ENCODE measurements around the gene ADIG. TPM values are rescaled to one million over a fixed set of nuclear protein-coding genes. Genes with fewer than 3 reads are reported as not detected.

Gene ADIG
- total and polyA plus RNA-seq, 10 donors, result not detected

GRCh38 chr20:38617011-38617829 is 36.2 kb downstream of the ADIG start:
- Histone ChIP-seq H3K27ac (no peak overlapping the region), H3K4me3 (no peak overlapping the region), H3K27me3 (replicated peaks in 1 of 7) (peaks cover 0 to 75% (median 0%) of the 10 kb centered on the region in 7 donors), H3K9me3 (no peaks in the 10 kb centered on the region), H3K36me3 (no peaks in the 10 kb centered on the region), H3K4me1 (no peaks in the 10 kb centered on the region)
- WGBS, 5 donors, result 69 to 77% (median 76%) methylated on average over 11 to 16 of the region's 16 CpGs
- TF ChIP-seq CTCF (IDR thresholded peaks at IDR 0.05 in 8 of 11, conservative IDR thresholded peaks at IDR 0.05 in 3 of 11) (no peak), POLR2AphosphoS5 (IDR thresholded peaks at IDR 0.05) (no peak), POLR2A (IDR thresholded peaks at IDR 0.05) (no peak)
- intact Hi-C loops (cut with DNase I; ENCODE audit: low total_unique reads), result no loop called here
- DNase-seq, result no peak

GRCh38 chr20:38617830-38618196 is 36.8 kb downstream of the ADIG start:
- Histone ChIP-seq H3K27me3 (replicated peaks in 1 of 7) (peaks cover 0 to 74% (median 0%) of the 10 kb centered on the region in 7 donors), H3K36me3 (no peaks in the 10 kb centered on the region), H3K4me1 (no peaks in the 10 kb centered on the region), H3K9me3 (no peaks in the 10 kb centered on the region), H3K27ac (no peak overlapping the region), H3K4me3 (no peak overlapping the region)
- intact Hi-C loops (cut with DNase I; ENCODE audit: low total_unique reads), result no loop called here
- DNase-seq, result no peak
- TF ChIP-seq POLR2AphosphoS5 (IDR thresholded peaks at IDR 0.05), result no peak
- TF ChIP-seq POLR2A (IDR thresholded peaks at IDR 0.05), result no peak
- no peak for TF ChIP-seq CTCF (IDR thresholded peaks at IDR 0.05 in 8 of 11, conservative IDR thresholded peaks at IDR 0.05 in 3 of 11)
- WGBS, 5 donors, result 72 to 80% (median 77%) methylated on average over 4 of the region's 4 CpGs

- 57 to 70% (median 64%) methylated on average over 9 of the region's 9 CpGs for WGBS, 5 donors
- intact Hi-C loops (cut with DNase I; ENCODE audit: low total_unique reads), result no loop called here
Measured at GRCh38 chr20:38620441-38620840, 39.4 kb downstream of the ADIG start.

More at GRCh38 chr20:38620441-38620840, 39.4 kb downstream of the ADIG start:
- Histone ChIP-seq H3K36me3 (no peaks in the 10 kb centered on the region), H3K9me3 (peaks cover 0 to 7% (median 4%) of the 10 kb centered on the region in 8 donors), H3K4me3 (no peak overlapping the region), H3K4me1 (no peaks in the 10 kb centered on the region), H3K27me3 (replicated peaks in 1 of 7) (peaks cover 0 to 65% (median 0%) of the 10 kb centered on the region in 7 donors), H3K27ac (no peak overlapping the region)
- TF ChIP-seq POLR2A (IDR thresholded peaks at IDR 0.05), result no peak
- TF ChIP-seq POLR2AphosphoS5 (IDR thresholded peaks at IDR 0.05), result no peak
- TF ChIP-seq CTCF (IDR thresholded peaks at IDR 0.05 in 8 of 11, conservative IDR thresholded peaks at IDR 0.05 in 3 of 11), result no peak
- no peak for DNase-seq

All from spleen (tissue), 11 donors.